ENCODE data around the gene KCND2.

DNA sequence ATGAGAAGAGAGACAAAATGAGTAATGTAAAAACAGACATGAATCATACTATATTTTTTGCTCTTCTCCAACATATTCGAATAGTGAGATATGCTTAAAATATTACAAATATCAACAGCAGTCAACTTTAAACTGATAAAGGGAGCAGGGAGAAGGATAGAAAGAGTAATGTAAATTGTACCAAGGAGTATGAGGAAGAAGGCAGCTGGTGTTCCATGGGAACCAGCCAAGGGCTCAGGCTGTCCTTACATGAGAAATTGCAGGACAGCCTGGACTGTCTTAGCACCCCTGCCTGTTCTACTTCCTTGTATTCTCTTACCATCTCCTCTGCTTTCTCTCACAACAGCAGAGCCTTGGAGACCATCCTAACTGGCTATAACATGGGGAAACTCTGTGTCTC lies 456.3 kb downstream of the KCND2 start:
- no peak for TF ChIP-seq POLR2AphosphoS5 (IDR thresholded peaks at IDR 0.05; ENCODE audit: low read depth, low read length)
- TF ChIP-seq, protein P1, sequence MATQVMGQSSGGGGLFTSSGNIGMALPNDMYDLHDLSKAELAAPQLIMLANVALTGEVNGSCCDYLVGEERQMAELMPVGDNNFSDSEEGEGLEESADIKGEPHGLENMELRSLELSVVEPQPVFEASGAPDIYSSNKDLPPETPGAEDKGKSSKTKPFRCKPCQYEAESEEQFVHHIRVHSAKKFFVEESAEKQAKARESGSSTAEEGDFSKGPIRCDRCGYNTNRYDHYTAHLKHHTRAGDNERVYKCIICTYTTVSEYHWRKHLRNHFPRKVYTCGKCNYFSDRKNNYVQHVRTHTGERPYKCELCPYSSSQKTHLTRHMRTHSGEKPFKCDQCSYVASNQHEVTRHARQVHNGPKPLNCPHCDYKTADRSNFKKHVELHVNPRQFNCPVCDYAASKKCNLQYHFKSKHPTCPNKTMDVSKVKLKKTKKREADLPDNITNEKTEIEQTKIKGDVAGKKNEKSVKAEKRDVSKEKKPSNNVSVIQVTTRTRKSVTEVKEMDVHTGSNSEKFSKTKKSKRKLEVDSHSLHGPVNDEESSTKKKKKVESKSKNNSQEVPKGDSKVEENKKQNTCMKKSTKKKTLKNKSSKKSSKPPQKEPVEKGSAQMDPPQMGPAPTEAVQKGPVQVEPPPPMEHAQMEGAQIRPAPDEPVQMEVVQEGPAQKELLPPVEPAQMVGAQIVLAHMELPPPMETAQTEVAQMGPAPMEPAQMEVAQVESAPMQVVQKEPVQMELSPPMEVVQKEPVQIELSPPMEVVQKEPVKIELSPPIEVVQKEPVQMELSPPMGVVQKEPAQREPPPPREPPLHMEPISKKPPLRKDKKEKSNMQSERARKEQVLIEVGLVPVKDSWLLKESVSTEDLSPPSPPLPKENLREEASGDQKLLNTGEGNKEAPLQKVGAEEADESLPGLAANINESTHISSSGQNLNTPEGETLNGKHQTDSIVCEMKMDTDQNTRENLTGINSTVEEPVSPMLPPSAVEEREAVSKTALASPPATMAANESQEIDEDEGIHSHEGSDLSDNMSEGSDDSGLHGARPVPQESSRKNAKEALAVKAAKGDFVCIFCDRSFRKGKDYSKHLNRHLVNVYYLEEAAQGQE (IDR thresholded peaks at IDR 0.05; ENCODE audit: insufficient read depth in 1 of 2, low read depth in 2 of 2, low read length in 2 of 2) = no peak
- no peak for TF ChIP-seq SIN3A (IDR thresholded peaks at IDR 0.05; ENCODE audit: borderline replicate concordance, insufficient read depth, low read length)

All from PFSK-1 (cell line).